SK-N-SH (cell line): ENCODE results near the gene DDX50. TPM values are rescaled to one million over a fixed set of nuclear protein-coding genes. Genes with fewer than 3 reads are reported as not detected.

ENCODE experiments used
- CHD2 ChIP-seq: fragments of 150-350 bp; IDR thresholded peaks from 2 replicates; pipeline ENCODE4 v1.6.1; 2018; ENCODE audit warnings: low read length; ENCODE audit not compliant: partially characterized antibody
- CTCF ChIP-seq: fragments of 200-600 bp; sonication (generic); IDR thresholded peaks from 2 replicates; pipeline ENCODE4 v1.6.1; 2017; ENCODE audit warnings: antibody characterized with exemption, mild to moderate bottlenecking, moderate library complexity
- ELF1 ChIP-seq: IDR thresholded peaks from 2 replicates; pipeline ENCODE4 v1.4.0; 2012
- EP300 ChIP-seq, 2 experiments: IDR thresholded peaks; 2 replicates each; pipeline versions ENCODE4 v1.4.0 to v1.6.1; 2012; ENCODE audit warnings: borderline replicate concordance in 1 of 2, low read depth in 1 of 2, low read length in 1 of 2
- EZH2phosphoT487 ChIP-seq: fragments of 200-600 bp; sonication (generic); IDR thresholded peaks from 2 replicates; pipeline ENCODE4 v1.6.1; 2017; ENCODE audit warnings: low read depth, mixed run types, mild to moderate bottlenecking, antibody characterized with exemption, moderate library complexity, borderline replicate concordance
- FOXJ3 ChIP-seq: sonication (generic); formaldehyde crosslinking; IDR thresholded peaks from 2 replicates; pipeline ENCODE4 v1.5.1; 2020; ENCODE audit warnings: mild to moderate bottlenecking, missing genetic modification reagents
- FOXM1 ChIP-seq: IDR thresholded peaks from 2 replicates; pipeline ENCODE4 v1.4.0; 2012; ENCODE audit warnings: low read depth, mild to moderate bottlenecking
- GABPA ChIP-seq: IDR thresholded peaks from 2 replicates; pipeline ENCODE4 v1.4.0; 2012; ENCODE audit warnings: low read depth, mild to moderate bottlenecking
- GATA2 ChIP-seq: sonication (generic); formaldehyde crosslinking; IDR thresholded peaks from 2 replicates; pipeline ENCODE4 v1.5.0; 2020; ENCODE audit warnings: mild to moderate bottlenecking, missing genetic modification reagents
- MXI1 ChIP-seq: IDR thresholded peaks from 2 replicates; pipeline ENCODE4 v1.6.1; 2012; ENCODE audit warnings: mild to moderate bottlenecking, low read depth, low read length, improper control_type of control experiment
- NRF1 ChIP-seq: IDR thresholded peaks from 2 replicates; pipeline ENCODE4 v1.6.1; 2012; ENCODE audit warnings: low read depth, mild to moderate bottlenecking, low read length
- POLR2AphosphoS5 ChIP-seq: IDR thresholded peaks from 2 replicates; pipeline ENCODE4 v1.6.1; 2012; ENCODE audit warnings: low read depth, low read length
- RCOR1 ChIP-seq: fragments of 150-350 bp; IDR thresholded peaks from 2 replicates; pipeline ENCODE4 v1.6.1; 2017; ENCODE audit warnings: antibody characterized with exemption, low read length
- RFX5 ChIP-seq: IDR thresholded peaks from 2 replicates; pipeline ENCODE4 v1.6.1; 2012; ENCODE audit warnings: mild to moderate bottlenecking, improper control_type of control experiment, low read length
- RXRA ChIP-seq: IDR thresholded peaks from 2 replicates; pipeline ENCODE4 v1.4.0; 2012; ENCODE audit warnings: low read depth, mild to moderate bottlenecking, borderline replicate concordance
- SIN3A ChIP-seq: IDR thresholded peaks from 2 replicates; pipeline ENCODE4 v1.6.1; 2012; ENCODE audit warnings: low read depth, mild to moderate bottlenecking, low read length, moderate library complexity, borderline replicate concordance
- TAF1 ChIP-seq: IDR thresholded peaks from 2 replicates; pipeline ENCODE4 v1.6.1; 2012; ENCODE audit warnings: low read depth, mild to moderate bottlenecking, low read length, moderate library complexity, borderline replicate concordance
- TCF12 ChIP-seq: IDR thresholded peaks from 2 replicates; pipeline ENCODE4 v1.4.0; 2012
- polyA plus RNA-seq, 3 experiments: library from polyadenylated mRNA; depleted of rRNA; stranded (reverse); fragments of >200 nt; gene quantifications; 2 replicates each; pipeline ENCODE4 v1.2.3, GENCODE V29; 2012
- TF ChIP-seq, protein P1 (sequence below): IDR thresholded peaks from 2 replicates; pipeline ENCODE4 v1.4.0; 2012; ENCODE audit warnings: low read depth, borderline replicate concordance
- TF ChIP-seq, protein P2 (sequence below): IDR thresholded peaks from 2 replicates; pipeline ENCODE4 v1.4.0; 2012; ENCODE audit warnings: low read depth, borderline replicate concordance

The DDX50 gene
- polyA plus RNA-seq, 1 of the 3 experiments (the other 2 are of a cell fraction): 33.5 TPM

DNA sequence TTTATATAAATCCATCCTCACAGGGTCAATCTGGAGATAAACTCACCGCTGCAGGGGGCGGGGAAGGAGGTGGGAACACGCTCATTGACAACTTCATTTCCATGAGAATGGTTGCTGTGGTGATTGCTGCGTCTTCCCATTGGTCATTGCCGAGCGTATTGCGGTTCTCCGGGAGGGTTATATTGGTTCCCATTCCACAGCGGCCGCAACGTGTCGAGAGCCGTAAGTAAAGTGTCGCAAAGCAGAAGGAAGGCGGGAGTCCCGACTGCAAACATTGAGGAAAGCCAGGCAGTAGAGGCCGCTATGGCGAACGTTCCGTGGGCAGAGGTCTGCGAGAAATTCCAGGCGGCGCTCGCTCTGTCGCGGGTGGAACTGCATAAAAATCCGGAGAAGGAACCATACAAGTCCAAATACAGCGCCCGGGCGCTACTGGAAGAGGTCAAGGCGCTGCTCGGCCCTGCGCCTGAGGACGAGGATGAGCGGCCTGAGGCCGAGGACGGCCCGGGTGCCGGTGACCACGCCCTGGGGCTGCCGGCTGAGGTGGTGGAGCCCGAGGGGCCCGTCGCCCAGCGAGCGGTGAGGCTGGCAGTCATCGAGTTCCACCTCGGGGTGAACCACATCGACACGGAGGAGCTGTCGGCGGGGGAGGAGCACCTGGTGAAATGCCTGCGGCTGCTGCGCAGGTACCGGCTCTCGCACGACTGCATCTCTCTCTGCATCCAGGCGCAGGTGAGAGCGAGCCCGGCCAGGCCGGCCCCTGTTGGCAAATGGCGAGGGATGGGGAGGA is 87.6 kb downstream of the DDX50 start, which contains the start of gene KIFBP (continued):
- peak; percentile 61 for TF ChIP-seq RCOR1
- TF ChIP-seq ELF1: peak; percentile 22; the same call in 1 of the 2 replicates
- peak; percentile 87; the same call in 1 of the 2 replicates for TF ChIP-seq TAF1
- peak; percentile 62 for TF ChIP-seq CTCF
- peak; percentile 9; the same call in 1 of the 2 replicates for TF ChIP-seq TCF12
- TF ChIP-seq EZH2phosphoT487: no peak
- TF ChIP-seq, protein P1, sequence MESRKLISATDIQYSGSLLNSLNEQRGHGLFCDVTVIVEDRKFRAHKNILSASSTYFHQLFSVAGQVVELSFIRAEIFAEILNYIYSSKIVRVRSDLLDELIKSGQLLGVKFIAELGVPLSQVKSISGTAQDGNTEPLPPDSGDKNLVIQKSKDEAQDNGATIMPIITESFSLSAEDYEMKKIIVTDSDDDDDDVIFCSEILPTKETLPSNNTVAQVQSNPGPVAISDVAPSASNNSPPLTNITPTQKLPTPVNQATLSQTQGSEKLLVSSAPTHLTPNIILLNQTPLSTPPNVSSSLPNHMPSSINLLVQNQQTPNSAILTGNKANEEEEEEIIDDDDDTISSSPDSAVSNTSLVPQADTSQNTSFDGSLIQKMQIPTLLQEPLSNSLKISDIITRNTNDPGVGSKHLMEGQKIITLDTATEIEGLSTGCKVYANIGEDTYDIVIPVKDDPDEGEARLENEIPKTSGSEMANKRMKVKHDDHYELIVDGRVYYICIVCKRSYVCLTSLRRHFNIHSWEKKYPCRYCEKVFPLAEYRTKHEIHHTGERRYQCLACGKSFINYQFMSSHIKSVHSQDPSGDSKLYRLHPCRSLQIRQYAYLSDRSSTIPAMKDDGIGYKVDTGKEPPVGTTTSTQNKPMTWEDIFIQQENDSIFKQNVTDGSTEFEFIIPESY: peak; percentile 50; the same call in 1 of the 2 replicates
- no peak for TF ChIP-seq GABPA
- no peak for TF ChIP-seq NRF1
- no peak; a peak in 1 of 4 replicates for TF ChIP-seq EP300 (IDR thresholded peaks at IDR 0.05; ENCODE audit: borderline replicate concordance in 1 of 2, low read depth in 1 of 2, low read length in 1 of 2)
- peak; percentile 58 for TF ChIP-seq RFX5
- TF ChIP-seq GATA2 (CRISPR knock-in tag): no peak
- TF ChIP-seq POLR2AphosphoS5: peak; percentile 91
- no peak for TF ChIP-seq FOXJ3
- TF ChIP-seq RXRA: no peak
- TF ChIP-seq MXI1: peak; percentile 96
- peak; percentile 82 for TF ChIP-seq CHD2
- peak; percentile 90; the same call in 1 of the 2 replicates for TF ChIP-seq SIN3A
- TF ChIP-seq, protein P2, sequence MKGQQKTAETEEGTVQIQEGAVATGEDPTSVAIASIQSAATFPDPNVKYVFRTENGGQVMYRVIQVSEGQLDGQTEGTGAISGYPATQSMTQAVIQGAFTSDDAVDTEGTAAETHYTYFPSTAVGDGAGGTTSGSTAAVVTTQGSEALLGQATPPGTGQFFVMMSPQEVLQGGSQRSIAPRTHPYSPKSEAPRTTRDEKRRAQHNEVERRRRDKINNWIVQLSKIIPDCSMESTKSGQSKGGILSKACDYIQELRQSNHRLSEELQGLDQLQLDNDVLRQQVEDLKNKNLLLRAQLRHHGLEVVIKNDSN: no peak
- TF ChIP-seq FOXM1: no peak
